NOMO-1 treated with DMSO at 0.1 percent for 48 hours (cell line): ENCODE results near the gene SNX8.

ENCODE experiments used
- DNase-seq: peaks from one replicate; lab custom pipeline; 2025; ENCODE audit not compliant: unreplicated experiment; lab: John Stamatoyannopoulos, UW

SNX8 gene

DNA sequence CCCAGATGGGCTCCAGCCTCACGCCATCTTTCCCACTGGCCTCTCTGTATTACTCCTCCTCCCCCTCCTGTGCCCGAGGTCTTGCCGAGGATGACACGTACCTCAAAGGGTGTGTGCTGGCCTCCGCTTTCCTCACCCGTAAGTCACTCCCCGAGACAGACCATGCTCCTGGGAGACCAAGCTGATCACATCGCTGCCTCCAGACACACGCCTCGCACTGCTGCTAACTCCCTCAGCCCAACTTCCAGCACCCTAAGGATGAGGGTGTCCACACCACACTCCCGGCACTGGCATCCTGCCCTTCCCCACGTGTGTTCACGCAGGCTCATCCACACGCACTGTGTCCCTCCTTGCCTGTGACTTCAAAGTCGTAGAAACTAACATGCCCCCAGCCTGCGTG, 105.5 kb downstream of the SNX8 start:
- no peak for DNase-seq

DNA sequence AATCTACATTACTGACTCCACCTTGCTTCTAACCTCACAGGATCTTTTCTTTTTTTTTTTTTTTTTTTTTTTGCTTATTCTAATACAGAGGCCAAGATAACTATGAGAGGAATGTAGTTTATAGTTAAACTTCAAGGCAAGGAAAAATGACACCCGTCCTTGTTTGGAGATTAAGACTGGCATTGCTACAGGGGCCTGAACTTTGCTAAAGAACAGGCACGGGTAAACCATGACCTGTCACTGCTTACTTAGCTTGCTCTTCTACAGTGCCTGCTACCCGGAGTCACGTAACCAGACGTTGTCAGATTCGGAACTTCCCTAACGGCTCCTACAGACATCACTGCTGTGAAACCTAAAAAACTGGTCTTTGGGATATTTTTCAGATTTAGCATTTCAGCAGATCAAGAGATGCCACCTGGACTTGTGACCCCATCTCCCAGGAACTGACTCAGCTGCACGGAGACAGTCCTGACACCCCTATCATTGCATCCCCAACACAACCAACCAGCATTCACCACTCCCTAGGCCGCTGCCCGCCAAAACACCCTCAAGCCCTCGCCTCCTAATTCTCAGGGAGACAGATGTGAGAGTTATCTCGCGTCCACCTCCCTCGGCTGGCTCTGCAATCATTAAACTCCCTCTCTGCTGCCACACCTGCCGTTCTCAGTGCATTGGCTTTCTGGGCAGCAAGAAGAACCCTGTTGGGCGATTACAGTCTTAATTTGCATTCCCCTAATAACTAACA, 109.0 kb downstream of the SNX8 start:
- DNase-seq, result no peak

DNA sequence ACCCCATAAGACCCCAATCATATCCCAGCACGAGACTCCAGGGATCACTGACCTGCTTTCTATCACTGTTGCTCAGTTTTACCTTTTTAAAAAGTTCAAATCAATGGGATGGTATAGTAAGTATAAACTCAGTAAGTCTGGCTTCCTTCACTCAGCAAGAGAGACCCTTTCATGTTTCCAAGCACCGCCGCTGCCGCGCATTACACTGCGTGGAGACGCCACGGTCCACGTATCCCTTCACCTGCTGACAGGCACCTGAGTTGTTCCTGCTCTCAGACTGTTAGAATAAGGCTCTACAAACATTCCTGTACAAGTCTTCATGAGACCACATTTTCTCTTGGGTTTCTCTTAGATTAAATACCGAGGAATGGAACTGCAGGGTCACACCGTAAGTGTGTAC, 109.8 kb downstream of the SNX8 start:
- no peak for DNase-seq

DNA sequence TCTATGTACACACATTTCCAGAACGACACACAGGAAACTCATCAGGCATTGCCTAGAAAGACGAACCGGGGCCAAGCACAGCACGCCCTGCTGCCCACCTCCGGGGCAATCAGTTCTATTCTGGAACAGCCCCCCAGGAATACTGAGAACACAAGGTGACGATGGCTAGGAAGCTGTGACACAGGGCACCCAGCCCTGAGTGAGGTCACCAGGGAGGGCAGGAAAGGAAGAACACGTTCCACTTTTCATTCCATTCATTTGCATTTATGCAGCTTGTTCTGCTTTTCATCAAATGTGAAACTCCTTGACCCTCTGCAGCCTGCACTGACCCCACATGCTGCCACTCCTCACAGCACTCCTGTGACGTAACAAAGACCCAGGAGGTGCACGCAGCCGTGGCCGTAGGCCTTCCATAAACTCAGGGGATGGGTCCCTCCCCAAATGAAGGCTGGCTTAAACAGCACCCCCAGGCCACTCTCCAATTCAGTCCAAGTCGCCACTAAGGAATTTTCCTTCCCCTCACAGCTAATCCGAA, 110.4 kb downstream of the SNX8 start:
- peak; percentile 26 for DNase-seq

DNA sequence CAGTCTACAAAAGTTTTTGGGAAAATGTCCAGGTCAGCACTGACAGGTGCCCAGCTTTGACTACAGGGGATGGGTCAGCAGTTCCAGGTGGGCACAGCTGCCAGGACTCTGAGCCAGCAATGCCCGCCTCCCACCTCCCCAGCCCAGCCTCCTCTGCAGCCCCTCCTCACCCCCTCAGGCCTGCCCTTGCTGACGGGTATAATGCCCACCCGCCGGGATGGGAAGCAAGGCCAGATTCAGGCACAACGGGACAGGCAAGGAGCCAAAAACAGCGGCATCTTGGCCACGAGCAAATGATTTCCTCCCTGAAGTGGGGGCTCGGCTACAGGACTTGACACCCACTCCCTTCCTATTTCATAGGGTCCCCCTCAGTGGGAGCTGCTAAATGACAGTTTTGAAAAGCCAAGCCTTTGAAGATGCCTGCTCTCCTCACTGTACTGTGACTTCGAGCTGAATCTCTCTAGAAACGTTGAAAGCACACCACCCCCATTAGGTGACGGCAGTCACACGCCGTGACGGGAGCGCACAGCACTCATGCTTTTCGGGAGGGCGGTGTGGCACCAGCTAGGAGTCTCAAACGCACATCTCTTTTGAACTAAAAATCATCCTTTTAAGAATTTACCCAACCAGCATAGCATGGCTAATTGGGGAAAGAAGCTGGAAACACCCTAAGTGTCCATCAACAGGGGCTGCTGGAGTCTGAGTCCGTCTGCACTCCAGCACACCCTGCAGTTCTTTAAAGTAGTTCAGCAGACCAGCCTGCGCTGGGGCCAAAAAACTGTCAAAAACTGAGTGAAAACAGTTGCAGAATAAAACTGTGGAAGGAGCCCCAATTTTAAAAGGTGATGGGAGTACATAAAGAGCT, 111.1 kb downstream of the SNX8 start:
- no peak for DNase-seq

DNA sequence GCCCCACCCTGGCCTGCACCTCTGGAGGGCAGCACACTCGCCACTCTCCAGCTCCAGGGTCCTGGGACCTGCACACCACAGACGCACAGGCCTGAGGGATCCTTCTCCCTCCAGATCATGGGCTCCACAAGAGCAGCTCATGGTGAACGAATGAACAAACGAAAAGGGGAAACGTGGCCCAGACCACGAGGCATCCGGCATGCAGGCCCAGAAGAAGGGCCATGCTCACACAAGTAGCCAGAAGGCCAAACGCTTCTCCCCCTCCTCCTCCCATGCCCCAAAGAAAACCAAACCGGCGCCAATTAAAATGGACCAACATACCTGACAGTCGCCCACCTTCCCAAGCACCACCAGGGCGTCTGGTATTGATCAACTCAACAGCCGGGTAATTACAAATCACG, 111.9 kb downstream of the SNX8 start:
- DNase-seq, result no peak
